GM18526 (cell line): Measurements from ENCODE around the gene SLC50A1.

Source experiments
- POLR2A ChIP-seq: IDR thresholded peaks from 3 replicates; pipeline ENCODE4 v1.6.1; 2011; ENCODE audit not compliant: insufficient read length; ENCODE audit errors: extremely low read depth

SLC50A1 gene

DNA sequence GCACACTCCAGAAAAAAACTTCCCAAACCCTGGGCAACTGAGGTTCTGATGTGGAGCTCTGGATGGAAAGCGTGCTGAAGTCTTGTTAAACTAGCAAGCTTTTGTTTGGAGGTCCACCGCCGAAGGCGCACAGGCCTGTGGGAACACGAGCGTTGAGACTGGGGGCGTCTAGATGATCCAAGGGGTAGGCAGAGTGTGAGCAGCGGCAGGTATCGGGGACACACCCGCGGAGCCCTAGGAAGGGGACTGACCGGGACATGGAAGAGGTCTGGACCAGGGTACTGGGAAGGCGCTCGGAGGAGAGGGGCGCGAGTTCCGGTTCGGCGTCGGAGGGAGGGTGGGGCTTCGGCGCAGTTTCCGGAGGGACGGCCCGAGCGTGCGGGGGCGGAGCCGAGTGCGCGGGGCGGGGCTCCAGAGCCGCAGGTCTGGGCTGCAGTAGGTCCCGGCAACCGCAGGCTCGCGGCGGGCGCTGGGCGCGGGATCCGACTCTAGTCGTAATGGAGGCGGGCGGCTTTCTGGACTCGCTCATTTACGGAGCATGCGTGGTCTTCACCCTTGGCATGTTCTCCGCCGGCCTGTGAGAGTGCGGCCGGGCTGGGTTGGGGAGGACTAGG lies at the start of gene SLC50A1:
TSS of gene SLC50A1 (plus strand) at position 438 of the 614 bp plus-strand sequence. CDS start at position 498, 60 bp downstream.
- TF ChIP-seq POLR2A, result peak; percentile 93

GRCh38 chr1:155086128-155086741 lies 49.4 kb upstream of the SLC50A1 start:
- no peak for TF ChIP-seq POLR2A

GRCh38 chr1:155086856-155087535 lies 48.7 kb upstream of the SLC50A1 start:
- TF ChIP-seq POLR2A, result no peak

DNA sequence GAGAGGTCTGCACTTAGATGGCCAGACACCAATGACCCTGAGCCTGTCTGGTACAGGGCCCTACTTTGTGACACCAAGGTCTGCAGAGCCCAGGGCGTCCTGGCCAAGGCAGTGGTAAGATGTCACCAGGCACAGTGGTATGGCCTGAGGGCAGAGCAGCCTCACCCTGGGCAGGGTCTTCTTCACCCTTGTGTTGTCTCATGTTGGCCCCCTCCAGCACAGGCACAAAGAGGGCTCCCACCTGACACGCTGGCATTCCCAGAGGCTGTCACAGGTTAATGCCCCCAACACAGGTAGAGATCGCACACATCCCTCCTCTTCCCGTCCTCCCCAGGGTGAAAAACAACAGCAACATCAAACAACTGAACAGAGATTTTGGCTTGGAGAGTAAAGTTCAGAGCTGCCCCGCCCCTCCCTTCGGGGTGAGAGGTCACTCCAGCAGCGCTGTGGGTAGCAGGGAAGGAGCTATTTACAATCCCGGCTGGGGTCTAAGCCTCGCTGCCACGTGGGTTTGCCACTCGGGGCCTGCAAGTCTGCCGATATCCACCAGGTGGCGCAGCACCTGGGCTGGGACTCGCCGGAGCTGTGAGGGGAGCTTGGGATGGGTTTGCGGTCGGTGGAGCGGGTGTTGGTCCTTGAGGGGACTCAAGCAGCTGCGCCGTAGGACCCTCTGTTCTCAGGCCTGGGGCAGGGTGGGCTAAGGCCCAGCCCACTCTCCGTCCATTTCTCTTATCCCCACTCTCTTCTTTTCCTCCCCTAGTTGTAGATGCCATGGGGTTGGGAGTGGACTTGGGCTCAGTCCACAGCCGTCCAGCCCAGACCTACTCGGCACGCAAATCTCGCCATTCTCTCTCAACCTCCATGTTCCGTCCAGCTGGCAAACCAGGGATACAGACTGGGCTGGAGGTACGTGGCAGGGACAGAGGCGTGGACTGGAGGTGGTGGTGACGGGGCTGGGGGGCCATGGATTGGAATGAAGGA lies 44.3 kb upstream of the SLC50A1 start:
- TF ChIP-seq POLR2A, result no peak

- TF ChIP-seq POLR2A, result no peak
Observed at GRCh38 chr1:155092131-155092530, 43.5 kb upstream of the SLC50A1 start.

DNA sequence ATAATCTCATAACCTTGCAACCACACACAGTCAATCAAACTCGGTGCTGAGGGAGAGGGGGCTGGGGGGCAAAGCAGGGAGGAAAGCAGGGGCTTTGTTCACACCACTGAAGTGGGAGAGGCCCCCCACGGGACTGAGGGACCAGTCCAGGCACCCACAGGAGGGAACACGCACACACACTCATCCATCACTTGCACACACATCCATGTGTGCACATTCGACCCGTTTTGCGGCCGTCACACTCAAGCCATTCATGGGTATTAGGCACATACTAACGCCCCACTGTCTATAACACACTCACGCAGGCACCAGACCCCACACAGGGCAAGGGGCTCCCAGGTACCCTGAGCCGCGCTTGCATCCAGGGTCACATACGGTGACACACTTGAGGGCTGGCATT lies 43.0 kb upstream of the SLC50A1 start:
- TF ChIP-seq POLR2A, result no peak

GRCh38 chr1:155093911-155094621 lies 41.6 kb upstream of the SLC50A1 start:
- no peak for TF ChIP-seq POLR2A

DNA sequence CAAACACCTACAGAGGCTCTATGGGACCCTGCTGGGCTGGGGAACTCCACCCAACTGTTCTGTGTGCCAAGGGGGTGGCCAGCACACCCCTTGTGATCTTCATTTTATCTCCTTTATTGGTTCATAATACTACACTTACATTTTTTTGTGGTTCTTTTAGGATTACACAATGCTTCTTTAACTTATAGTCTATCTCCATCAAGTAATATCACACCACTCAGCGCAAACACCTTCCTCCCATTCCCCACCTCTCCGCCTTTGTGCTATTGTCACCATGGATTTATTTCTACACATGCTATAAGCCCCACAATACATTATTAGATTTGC lies 41.1 kb upstream of the SLC50A1 start:
- no peak for TF ChIP-seq POLR2A

- no peak for TF ChIP-seq POLR2A
Observed at GRCh38 chr1:155099331-155099730, 36.3 kb upstream of the SLC50A1 start.

DNA sequence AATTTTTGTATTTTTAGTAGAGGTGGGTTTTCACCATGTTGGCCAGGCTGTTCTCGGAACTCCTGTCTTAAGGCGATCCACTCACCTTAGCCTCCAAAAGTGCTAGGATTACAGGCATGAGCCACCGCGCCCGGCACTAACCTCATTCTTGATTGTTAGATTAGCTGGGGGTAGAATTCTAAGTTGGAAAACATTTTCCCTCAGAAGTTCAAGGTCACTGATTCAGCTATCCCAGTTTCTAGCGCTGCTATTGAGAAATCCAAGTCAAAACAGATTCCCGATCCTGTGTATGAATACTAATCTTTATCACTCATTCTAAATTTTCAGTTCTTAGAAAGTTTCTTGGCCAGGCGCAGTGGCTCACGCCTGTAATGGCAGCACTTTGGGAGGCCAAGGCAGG lies 32.3 kb upstream of the SLC50A1 start:
- TF ChIP-seq POLR2A, result no peak

- no peak for TF ChIP-seq POLR2A
Observed at GRCh38 chr1:155104605-155105534, 30.8 kb upstream of the SLC50A1 start.

DNA sequence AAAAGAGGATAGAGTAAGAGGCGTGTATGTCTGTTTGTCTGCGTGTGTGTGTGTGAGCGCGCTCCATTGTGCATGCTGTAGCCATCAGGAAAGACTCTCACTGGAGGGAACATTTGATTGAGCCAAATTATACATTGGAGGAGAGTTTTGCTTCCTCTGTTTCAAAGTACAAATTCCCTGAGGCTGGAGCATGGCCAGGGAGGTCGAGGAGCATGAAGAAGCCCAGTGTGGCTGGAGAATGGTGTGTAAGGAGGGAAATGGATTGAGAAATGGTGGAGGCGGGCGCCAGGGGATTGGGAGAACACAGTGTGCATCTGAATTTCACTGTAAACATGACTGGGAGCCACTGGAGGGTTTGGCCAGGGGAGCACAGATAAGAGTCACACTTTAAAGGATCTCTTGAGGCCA lies 30.0 kb upstream of the SLC50A1 start:
- no peak for TF ChIP-seq POLR2A

GRCh38 chr1:155106862-155107261 lies 28.8 kb upstream of the SLC50A1 start:
- TF ChIP-seq POLR2A, result no peak
